K562 treated with DMSO at 1 percent for 12 hours (cell line): Measurements from ENCODE around the gene AMD1. TPM values are rescaled to one million over a fixed set of nuclear protein-coding genes. Genes with fewer than 3 reads are reported as not detected.

Experiments used
- total RNA-seq: library from RNA; unstranded; fragments of 300-600 nt; gene quantifications from 2 replicates; pipeline ENCODE4 v1.2.3, GENCODE V29; 2022; ENCODE audit not compliant: insufficient read depth

AMD1 gene
- total RNA-seq = 23.5 and 58.7 TPM in 2 replicates

GRCh38 chr6:110873981-110874879 is at the start of gene AMD1:
TSS of gene AMD1 (plus strand) at chr6:110874785. CDS start at chr6:110875106, 321 bp downstream.

Other genes starting within 250 kb of the AMD1 start
- 7.4 and 18.9 TPM in 2 replicates for gene CDK19, start 59.3 kb upstream of the AMD1 start, total RNA-seq
- gene GTF3C6, start 83.9 kb downstream of the AMD1 start, total RNA-seq = 31.9 and 38.3 TPM in 2 replicates
- 15.0 and 22.3 TPM in 2 replicates for gene RPF2, start 107.3 kb downstream of the AMD1 start, total RNA-seq
- gene SLC16A10, start 212.7 kb downstream of the AMD1 start, total RNA-seq = not detected in 2 replicates